ENCODE measurements around the gene YJU2. TPM values are rescaled to one million over a fixed set of nuclear protein-coding genes. Genes with fewer than 3 reads are reported as not detected.
"Not testable (repeated sequence)": the region's sequence is repeated elsewhere in the genome, so short reads cannot be mapped to it uniquely, and the experiment has no call there.

Gene YJU2
- total RNA-seq, 1 donor from 2014 or later: 24.2 TPM

DNA sequence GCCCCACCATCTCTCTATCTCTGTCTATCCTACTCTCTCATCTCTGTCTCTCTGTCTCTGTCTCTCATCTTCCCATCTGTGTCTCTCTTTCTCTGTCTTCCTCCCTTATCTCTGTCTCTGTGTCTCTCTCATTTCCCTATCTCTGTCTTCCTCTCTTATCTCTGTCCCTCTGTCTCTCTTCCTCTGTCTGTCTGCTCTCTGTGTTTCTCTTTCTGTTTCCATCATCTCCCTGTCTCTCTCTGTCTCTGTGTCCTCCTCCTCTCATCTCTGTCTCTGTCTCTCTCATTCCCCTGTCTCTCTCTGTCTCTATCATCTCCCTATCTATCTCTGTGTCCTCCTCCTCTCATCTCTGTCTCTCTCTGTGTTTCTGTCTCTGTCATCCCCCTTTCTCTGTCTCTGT, 19.1 kb upstream of the YJU2 start:
- intact Hi-C loops (cut with micrococcal nuclease): no loop called here

DNA sequence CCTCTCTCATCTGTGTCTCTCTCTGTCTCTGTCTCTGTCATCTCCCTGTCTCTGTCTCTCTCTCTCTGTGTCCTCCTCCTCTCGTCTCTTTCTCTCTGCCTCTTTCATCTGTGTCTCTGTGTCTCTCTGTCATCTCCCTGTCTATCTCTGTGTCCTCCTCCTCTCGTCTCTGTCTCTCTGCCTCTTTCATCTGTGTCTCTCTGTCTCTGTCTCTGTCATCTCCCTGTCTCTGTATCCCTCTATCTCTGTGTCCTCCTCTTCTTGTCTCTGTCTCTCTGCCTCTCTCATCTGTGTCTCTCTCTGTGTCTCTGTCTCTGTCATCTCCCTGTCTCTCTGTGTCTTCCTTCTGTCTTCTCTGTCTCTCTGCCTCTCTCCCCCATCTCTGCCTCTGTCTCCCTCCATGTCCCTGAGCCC, 18.1 kb upstream of the YJU2 start:
- intact Hi-C loops (cut with micrococcal nuclease): no loop called here

DNA sequence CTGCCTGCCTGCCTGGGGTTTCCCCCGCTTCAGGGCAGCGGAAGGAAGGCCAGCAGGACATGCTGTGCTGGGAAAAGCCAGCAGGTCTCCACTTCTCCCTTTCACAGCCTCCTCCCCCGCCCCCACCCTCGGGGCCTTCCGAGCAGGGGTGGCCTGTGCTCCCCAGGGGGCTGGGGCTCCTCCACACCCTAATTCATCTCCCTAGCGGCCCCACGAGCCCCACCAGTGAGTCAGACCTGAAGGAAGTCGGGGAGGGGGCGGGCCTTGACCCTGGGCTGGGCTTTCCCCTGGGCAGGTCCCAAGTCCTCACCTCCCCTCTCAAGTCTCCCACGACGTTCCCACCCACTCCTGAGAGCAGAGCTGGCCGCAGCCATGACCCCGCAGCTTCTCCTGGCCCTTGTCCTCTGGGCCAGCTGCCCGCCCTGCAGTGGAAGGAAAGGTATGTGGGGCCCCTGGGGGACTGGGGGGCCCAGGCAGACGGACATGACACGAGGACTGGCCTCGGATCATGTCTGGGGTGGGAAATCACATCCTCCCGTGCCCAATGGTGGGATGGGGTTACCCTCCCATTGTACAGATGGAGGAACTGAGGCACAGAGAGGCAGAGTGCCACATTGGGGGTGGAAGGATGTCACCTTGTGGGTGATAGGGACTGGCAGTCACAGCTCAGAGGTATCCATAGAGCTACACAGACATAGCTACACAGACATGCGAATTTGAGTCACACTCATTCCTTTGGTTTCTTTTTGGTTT, 17.5 kb upstream of the YJU2 start, which contains the start of gene EBI3:
TSS of gene EBI3 (plus strand) at position 345 of the 753 bp plus-strand sequence. CDS start at position 373, 28 bp downstream.
- intact Hi-C loops (cut with micrococcal nuclease): no loop called here

DNA sequence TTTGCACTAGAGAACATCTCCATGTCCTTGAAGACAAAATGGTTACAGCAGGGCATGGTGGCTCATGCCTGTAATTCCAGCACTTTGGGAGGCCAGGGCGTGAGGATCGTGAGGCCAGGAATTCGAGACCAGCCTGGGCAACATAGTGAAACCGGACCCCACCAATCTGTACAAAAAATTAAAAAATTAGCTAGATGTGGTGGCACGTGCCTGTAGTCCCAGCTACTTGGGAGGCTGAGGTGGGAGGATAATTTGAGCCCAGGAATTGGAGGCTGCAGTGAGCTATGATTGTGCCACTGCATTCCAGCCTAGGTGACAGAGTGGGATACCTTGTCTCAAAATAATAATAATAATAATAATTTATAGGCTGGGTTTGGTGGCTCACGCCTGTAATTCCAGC, 16.6 kb upstream of the YJU2 start:
- intact Hi-C loops (cut with micrococcal nuclease): not testable (repeated sequence)

DNA sequence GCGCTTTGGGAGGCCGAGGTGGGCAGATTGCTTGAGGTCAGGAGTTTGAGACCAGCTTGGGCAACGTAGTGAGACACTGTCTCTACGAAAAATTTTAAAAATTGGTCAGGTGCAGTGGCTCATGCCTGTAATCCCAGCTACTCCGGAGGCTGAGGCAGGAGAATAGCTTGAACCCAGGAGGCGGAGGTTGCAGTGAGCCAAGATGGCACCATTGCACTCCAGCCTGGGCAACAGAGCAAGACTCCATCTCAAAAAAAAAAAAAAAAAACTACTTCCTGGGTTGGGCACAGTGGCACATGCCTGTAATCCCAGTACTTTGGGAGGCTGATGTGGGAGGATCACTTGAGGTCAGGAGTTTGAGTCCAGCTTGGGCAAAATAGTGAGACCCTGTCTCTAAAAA, 15.4 kb upstream of the YJU2 start:
- intact Hi-C loops (cut with micrococcal nuclease): not testable (repeated sequence)

DNA sequence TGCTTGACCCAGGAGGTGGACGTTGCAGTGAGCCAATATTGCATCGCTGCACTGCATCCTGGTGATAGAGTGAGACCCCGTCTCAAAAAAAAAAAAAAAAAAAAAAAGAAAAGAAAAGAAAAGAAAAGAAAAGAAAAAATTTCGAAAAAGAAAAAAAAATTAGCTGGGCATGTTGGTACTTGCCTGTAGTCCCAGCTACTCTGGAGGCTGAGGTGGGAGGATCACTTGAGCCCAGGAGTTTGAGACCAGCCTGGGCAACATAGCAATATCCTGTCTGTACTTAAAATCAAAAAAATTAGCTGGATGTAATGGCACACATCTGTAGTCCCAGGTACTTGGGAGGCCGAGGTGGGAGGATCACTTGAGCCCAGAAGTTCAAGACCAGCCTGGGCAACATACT, 14.7 kb upstream of the YJU2 start:
- intact Hi-C loops (cut with micrococcal nuclease): not testable (repeated sequence)

DNA sequence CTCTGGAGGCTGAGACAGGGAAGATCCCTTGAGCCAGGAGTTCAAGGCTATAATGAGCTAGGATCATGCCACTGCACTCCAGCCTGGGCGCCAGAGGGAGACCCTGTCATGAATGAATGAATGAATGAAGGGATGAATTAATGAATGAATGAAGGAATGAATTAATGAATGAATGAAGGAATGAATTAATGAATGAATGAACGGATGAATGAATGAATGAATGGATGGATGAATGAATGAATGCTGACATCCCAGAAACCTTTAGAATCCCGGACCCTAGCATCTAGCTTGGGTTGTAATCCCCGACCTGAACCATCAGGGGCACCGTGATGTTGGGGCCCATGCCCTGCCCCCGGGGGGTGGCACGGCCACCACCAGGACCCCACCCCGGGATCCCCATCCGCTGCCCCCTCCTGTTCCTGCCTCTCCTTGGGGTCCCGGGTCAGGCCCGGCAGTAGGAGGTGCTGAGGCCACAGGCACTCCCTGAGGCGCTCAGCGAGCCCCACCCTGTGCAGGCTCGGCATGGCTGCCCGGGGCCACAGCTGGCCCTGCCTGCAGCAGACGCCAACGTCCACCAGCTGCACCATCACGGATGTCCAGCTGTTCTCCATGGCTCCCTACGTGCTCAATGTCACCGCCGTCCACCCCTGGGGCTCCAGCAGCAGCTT, 14.1 kb upstream of the YJU2 start:
- intact Hi-C loops (cut with micrococcal nuclease): no loop called here

DNA sequence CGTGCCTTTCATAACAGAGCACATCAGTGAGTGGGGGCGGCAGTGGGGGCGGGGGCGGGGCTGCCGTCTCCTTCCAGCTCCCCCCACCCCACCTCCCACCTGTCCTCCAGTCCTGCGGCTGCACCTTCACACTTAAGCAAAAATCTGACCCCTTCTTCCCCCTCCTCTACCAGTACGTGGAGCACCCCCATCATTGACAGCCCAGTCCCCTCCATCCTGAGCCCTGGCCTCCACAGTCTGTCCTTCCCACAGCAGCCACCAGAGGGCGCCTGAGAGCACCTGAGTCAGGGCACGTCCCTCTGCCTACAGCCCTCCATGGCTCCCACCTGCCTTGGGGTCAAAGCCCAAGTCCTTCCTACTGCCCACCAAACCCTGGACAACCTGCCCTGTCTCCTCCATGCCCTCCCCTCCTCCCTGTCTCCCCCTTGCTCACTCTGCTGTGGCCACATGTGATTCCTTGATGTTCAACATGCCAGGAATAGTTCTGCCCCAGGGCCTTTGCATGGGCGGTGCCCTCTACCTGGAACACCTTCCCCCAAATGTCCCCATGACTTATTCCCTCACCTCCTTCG, 13.5 kb upstream of the YJU2 start:
- intact Hi-C loops (cut with micrococcal nuclease): no loop called here

DNA sequence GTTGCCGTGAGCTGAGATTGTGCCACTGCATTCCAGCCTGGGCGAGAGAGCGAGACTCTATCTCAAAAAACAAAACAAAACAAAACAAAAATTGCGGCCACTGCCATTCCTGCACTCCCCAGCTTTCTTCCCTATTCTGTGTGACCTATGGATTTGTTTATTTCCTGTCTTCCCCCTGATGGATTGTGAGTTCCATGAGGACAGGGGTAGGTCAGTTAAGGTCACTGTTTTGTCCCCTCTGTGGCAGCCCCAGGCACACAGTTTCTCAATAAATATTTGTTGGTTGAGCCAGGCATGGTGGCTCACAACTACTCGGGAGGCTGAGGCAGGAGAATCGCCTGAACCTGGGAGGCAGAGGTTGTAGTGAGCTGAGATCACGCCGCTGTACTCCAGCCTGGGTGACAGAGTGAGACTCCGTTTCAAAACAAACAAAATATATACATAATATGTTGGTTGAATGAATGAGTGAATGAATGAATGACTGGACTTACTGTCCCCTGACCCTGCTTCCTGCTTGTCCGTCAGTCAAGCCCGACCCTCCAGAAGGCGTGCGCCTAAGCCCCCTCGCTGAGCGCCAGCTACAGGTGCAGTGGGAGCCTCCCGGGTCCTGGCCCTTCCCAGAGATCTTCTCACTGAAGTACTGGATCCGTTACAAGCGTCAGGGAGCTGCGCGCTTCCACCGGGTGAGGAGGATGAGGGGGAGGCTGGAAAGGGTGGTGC, 12.6 kb upstream of the YJU2 start:
- intact Hi-C loops (cut with micrococcal nuclease): no loop called here

DNA sequence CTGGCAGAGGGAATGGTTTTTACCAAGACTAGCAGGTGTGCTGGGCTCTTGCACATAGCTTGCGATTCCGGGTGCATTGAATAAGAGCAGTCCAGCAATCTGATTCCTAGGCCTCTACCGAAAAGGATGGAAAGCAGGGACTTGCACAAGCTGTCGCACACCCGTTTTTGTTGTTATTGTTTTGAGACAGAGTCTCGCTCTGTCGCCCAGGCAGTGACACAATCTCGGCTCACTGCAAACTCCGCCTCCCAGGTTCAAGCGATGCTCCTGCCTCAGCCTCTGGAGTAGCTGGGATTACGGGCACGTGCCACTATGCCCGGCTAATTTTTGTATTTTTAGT, 12.0 kb upstream of the YJU2 start:
- intact Hi-C loops (cut with micrococcal nuclease): no loop called here

DNA sequence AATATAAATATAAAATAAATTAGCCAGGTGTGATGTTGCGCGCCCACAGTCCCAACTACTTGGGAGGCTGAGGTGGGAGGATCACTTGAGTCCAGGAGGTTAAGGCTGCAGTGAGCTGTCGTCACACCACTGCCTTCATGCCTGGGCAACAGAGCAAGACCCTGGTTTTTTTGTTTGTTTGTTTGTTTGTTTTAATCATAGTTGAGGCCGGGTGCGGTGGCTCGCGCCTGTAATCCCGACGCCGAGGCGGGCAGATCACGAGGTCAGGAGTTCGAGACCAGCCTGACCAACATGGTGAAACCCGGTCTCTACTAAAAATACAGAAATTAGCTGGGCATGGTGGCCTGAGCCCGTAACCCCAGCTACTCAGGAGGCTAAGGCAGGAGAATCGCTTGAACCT, 9.4 kb upstream of the YJU2 start:
- intact Hi-C loops (cut with micrococcal nuclease): not testable (repeated sequence)

DNA sequence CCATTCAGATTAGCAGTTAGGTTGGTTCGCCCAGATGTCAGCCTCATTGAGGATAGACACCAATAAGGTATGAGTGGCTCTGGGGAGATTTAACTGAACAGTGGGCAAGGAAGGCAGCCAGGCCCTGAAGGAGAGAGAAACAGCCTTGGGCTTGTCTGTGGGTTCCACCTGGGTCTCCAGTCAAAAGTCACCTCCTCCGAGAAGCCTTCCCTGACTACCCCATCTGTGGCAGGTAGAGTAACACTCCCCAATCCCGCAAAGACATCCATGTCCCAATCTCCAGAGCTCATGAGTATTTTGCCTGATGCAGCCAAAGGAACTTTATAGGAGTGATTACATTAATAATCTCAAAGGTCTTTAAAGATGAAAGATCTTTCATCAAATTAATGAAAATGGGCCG, 8.0 kb upstream of the YJU2 start:
- intact Hi-C loops (cut with micrococcal nuclease): no loop called here

DNA sequence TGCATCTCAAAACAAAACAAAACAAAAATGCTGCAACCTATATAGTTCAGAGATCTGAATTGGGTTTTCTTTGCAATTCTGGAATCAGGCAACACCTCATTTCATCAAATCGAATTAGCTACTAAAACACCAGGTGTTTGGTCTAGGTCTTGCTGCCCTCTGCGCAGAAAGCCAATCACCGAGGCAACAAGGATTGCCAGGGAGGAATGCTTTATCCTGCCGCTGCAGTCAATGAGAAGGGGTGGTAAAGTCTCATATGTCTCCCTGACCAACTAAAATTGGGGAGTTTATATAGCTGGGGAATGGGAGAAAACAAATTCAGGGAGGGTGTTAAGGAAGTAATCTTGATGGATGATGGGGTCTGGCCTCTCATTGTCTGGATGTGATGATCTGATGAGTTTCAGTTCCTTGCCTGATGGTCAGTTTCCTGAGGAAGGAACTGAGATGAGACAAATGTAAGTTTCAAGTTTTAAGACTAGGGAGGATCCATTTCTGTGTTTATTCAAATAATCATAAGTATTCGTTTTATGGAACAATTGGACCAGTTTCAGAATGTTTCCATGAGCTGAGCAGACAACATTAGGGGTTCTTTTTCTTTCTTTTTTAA, 5.0 kb upstream of the YJU2 start:
- intact Hi-C loops (cut with micrococcal nuclease): no loop called here

DNA sequence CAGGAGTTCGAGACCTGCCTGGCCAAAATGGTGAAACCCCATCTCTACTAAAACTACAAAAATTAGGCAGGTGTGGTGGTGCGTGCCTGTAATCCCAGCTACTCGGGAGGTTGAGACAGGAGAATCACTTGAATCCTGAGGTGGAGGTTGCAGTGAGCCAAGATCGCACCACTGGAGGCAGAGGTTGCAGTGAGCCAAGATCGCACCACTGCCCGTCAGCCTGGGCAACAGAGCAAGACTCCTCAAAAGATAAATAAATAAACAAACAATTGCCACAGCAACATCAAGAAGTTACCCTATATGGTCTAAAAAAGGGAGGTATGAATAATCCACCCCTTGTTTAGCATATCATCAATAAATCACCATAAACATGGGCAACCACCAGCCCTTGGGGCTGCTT, 942 bp upstream of the YJU2 start:
- intact Hi-C loops (cut with micrococcal nuclease): loop anchor here (2.0 kb wide), 2 partner anchors 227 to 483 kb away; partner anchors contain the start of genes HDGFL2 and MRPL54

DNA sequence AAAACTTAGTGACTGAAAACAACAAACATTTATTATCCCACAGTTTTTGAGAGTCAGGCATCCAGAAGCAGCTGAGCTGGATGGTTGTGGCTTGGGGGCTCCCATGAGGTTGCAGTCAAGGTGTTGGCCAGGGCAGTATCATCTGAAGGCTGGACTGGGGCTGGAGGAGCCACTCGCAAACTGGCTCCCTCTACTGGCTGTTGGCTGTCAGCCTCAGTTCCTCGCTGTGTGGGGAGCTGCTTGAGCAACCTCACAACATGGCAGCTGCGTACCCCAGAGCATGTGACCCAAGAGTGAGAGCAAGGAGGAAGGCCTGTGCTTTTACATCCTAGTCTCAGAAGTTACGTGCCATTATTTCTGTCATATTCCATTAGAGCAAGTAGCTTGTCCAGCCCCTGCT, 9.7 kb downstream of the YJU2 start:
- intact Hi-C loops (cut with micrococcal nuclease): no loop called here

DNA sequence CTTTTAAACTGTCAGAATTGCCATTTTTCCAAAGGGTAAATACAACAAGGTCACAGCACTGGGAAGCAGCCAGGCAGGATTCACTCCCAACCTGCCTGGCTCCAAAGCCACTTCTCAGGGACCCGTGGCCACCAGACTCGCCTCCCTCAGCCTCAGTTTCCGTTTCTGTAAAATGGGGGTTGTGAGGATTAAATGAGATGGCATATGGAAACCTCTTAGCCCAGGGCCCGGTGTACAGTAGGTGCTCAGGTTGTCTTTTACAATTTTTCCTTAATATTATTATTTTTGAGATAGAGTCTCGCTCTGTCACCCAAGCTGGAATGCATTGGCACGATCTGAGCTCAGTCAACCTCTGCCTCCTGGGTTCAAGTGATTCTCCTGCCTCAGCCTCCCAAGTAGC, 10.1 kb downstream of the YJU2 start:
- intact Hi-C loops (cut with micrococcal nuclease): no loop called here

DNA sequence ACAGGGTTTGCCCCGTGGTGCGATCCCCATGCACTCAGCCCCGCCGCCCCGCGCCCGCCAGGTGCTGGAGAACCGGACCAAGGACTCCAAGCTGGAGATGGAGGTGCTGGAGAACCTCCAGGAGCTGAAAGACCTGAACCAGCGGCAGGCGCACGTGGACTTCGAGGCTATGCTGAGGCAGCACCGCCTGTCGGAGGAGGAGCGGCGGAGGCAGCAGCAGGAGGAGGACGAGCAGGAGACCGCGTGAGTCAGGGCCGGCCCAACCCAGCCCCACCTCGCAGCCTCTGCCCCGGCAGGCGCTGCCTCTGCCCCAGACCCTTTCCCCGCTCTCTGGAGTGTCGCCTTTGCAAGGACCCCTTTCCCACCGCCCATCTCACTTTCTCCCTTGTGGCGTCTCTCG, 11.3 kb downstream of the YJU2 start:
- intact Hi-C loops (cut with micrococcal nuclease): no loop called here

DNA sequence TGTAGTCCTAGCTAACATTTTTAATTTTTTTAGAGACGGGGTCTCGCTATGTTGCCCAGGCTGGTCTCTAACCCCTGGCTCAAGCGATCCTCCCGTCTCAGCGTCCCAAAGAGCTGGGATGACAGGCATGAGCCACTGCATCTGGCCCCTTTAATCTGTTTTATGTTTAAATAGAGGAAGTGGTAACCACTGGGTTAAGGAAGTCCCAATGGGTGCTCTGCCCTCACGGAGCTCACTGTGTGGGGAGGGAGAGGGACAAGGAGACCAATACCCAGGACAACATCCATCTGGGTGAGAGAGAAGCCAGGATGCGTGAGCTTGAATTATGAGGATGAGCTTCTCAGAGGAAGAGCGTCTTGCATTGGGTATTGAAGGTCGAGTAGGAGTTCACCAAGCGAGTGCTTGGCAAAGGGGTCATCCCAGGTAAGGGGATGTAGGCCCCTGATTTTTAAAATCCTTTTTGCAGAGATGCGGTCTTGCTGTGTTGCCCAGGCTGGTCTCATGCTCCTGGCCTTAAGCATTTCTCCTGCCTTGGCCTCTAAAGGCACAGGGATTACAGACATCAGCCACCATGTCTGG, 13.8 kb downstream of the YJU2 start:
- intact Hi-C loops (cut with micrococcal nuclease): no loop called here

DNA sequence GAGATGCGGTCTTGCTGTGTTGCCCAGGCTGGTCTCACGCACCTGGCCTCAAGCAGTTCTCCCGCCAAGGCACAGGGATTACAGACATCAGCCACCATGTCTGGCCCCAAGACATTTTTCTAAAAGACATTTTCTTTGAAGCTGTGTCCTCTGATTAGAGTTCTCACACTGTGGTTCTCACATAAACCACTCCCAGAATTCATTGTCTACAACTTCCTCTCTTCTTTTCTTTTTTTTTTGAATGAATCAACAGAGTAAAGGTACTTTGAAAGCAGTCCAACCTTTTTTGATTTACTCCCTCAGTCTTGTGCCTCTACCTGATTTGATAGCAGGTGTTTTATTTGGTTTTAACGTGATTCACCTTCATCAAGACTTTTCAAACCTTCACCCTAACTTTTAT, 17.9 kb downstream of the YJU2 start:
- intact Hi-C loops (cut with micrococcal nuclease): no loop called here

DNA sequence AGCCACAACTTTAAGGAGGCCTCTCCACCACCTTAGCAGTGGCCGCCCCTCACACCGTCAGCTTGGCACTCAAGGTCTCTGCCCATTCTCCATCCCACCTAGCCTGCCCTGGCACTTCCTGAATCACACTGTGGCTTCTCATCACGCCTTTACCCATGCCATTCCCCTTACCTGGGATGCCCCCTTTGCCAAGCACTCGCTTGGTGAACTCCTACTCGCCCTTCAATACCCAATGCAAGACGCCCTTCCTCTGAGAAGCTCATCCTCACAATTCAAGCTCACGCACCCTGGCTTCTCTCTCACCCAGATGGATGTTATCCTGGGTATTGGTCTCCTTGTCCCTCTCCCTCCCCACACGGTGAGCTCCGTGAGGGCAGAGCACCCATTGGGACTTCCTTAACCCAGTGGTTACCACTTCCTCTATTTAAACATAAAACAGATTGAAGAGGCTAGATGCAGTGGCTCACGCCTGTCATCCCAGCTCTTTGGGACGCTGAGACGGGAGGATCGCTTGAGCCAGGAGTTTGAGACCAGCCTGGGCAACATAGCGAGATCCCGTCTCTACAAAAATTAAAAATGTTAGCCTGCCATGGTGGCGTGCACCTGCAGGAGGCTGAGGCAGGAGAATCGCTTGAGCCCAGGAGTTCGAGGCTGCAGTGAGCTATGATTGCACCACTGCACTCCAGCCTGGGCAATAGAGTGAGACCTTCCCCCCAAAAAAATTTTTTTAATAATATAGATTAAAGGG, 19.5 kb downstream of the YJU2 start:
- intact Hi-C loops (cut with micrococcal nuclease): loop anchor here (2.0 kb wide), 1 partner anchor 258 kb away; no protein-coding TSS in a partner anchor
